ENCODE results near the gene MAPKAP1. TPM values are rescaled to one million over a fixed set of nuclear protein-coding genes. Genes with fewer than 3 reads are reported as not detected.

Gene MAPKAP1
- total RNA-seq, 2 donors from 2014 or later: 83.7 to 91.8 TPM

- intact Hi-C loops (cut with DNase I): no loop called here
- DNase-seq (peak in 1 of 4 donors; percentile 15), ATAC-seq (peak; percentile 53)
- TF ChIP-seq CTCF (IDR thresholded peaks at IDR 0.05): no peak
- no peak for TF ChIP-seq POLR2A (IDR thresholded peaks at IDR 0.05)
- Histone ChIP-seq H3K4me3 (no peak overlapping the region), H3K27me3 (no peaks in the 10 kb centered on the region), H3K27ac (peak overlapping the region in 3 of 4 donors; percentile 59 to 70 (median 60)), H3K4me1 (peaks cover 17% of the 10 kb centered on the region), H3K9me3 (no peaks in the 10 kb centered on the region), H3K36me3 (replicated peaks in 1 of 2; ENCODE audit: insufficient read depth in 1 of 2, low read depth in 2 of 2) (no peaks in the 10 kb centered on the region)
- WGBS, 2 donors: 71 to 75% methylated on average over 2 of the region's 2 CpGs
These were observed 169.4 kb downstream of the MAPKAP1 start for GRCh38 chr9:125537442-125538091.

- 46 to 51% methylated on average over 1 of the region's 1 CpG for WGBS, 2 donors
- intact Hi-C loops (cut with DNase I): no loop called here
- TF ChIP-seq CTCF (IDR thresholded peaks at IDR 0.05) (no peak), POLR2A (IDR thresholded peaks at IDR 0.05) (no peak)
- ATAC-seq (no peak), DNase-seq (no peak)
- H3K4me1 ChIP-seq: peaks cover 17% of the 10 kb centered on the region
- no peaks in the 10 kb centered on the region for H3K9me3 ChIP-seq
- H3K27ac ChIP-seq: no peak overlapping the region
- no peak overlapping the region for H3K4me3 ChIP-seq
- H3K36me3 ChIP-seq (replicated peaks in 1 of 2; ENCODE audit: insufficient read depth in 1 of 2, low read depth in 2 of 2): no peaks in the 10 kb centered on the region
- no peaks in the 10 kb centered on the region for H3K27me3 ChIP-seq
These were observed 170.2 kb downstream of the MAPKAP1 start for GRCh38 chr9:125536776-125537175.

- Histone ChIP-seq H3K36me3 (replicated peaks in 1 of 2; ENCODE audit: insufficient read depth in 1 of 2, low read depth in 2 of 2) (no peaks in the 10 kb centered on the region), H3K4me1 (peaks cover 17% of the 10 kb centered on the region), H3K27ac (no peak overlapping the region), H3K27me3 (no peaks in the 10 kb centered on the region), H3K4me3 (no peak overlapping the region), H3K9me3 (no peaks in the 10 kb centered on the region)
- TF ChIP-seq CTCF (IDR thresholded peaks at IDR 0.05): no peak
- no peak for TF ChIP-seq POLR2A (IDR thresholded peaks at IDR 0.05)
- 93 to 94% methylated on average over 3 of the region's 3 CpGs for whole genome bisulfite sequencing, 2 donors
- intact Hi-C loops (cut with DNase I): no loop called here
- ATAC-seq (no peak), DNase-seq (no peak)
These were observed 170.7 kb downstream of the MAPKAP1 start for GRCh38 chr9:125536167-125536772.

- intact Hi-C loops (cut with DNase I): no loop called here
- TF ChIP-seq CTCF (IDR thresholded peaks at IDR 0.05): no peak
- no peak for TF ChIP-seq POLR2A (IDR thresholded peaks at IDR 0.05)
- WGBS, 2 donors: 81 to 89% methylated on average over 4 of the region's 4 CpGs
- Histone ChIP-seq H3K36me3 (replicated peaks in 1 of 2; ENCODE audit: insufficient read depth in 1 of 2, low read depth in 2 of 2) (no peaks in the 10 kb centered on the region), H3K27ac (no peak overlapping the region), H3K27me3 (no peaks in the 10 kb centered on the region), H3K9me3 (no peaks in the 10 kb centered on the region), H3K4me1 (peaks cover 17% of the 10 kb centered on the region), H3K4me3 (no peak overlapping the region)
- ATAC-seq (no peak), DNase-seq (no peak)
These were observed 171.9 kb downstream of the MAPKAP1 start for GRCh38 chr9:125534971-125535701.
